Endothelial cell of umbilical vein (primary cell): ENCODE results near the gene LMNA. TPM values are rescaled to one million over a fixed set of nuclear protein-coding genes. Genes with fewer than 3 reads are reported as not detected.

Source experiments
- BruUV-seq: library from RNA; stranded (reverse); fragments of 400-500 nt; replicated peaks from 2 replicates; lab custom pipeline; 2021; lab: Mats Ljungman, UMichigan
- CTCF ChIA-PET: fragments of 300-600, 350-600 bp; sonication (Branson Sonifier 250); formaldehyde crosslinking; loops from one replicate; lab custom pipeline; 2021; ENCODE audit warnings: antibody characterized with exemption, inconsistent platforms; lab: Charles Lee
- POLR2A ChIA-PET: fragments of 300-600, 350-600 bp; sonication (Branson Sonifier 250); formaldehyde crosslinking; loops from one replicate; lab custom pipeline; 2021; ENCODE audit warnings: antibody characterized with exemption, inconsistent platforms; lab: Charles Lee
- DNase-seq: peaks from one replicate; pipeline ENCODE4 v3.0.0-alpha.2; 2011; ENCODE audit warnings: low read depth, low spot score
- FAIRE-seq: peaks from 2 replicates; lab custom pipeline; 2011; peaks lifted over from hg19 to GRCh38; lab: Jason Lieb, UNC
- H2AFZ ChIP-seq: 2 replicates; pipeline ENCODE4 v1.6.0; 2012; ENCODE audit warnings: low read depth, low read length, control low read depth, inconsistent platforms
- H3K27ac ChIP-seq: 2 replicates; pipeline ENCODE4 v1.5.1; 2011; ENCODE audit warnings: low read depth, mild to moderate bottlenecking, control low read depth, low read length, moderate library complexity; ENCODE audit not compliant: insufficient read depth
- H3K27me3 ChIP-seq, 2 experiments: 2 replicates each; pipeline versions ENCODE4 v1.6.0 to v1.6.1; 2011; ENCODE audit warnings: low read length in 2 of 2, mixed read lengths in 1 of 2; ENCODE audit not compliant: control insufficient read depth in 2 of 2, insufficient read depth in 2 of 2
- H3K36me3 ChIP-seq, 2 experiments: 2 replicates in 1 of 2; 3 replicates in 1 of 2; pipeline ENCODE4 v1.5.1; 2011; ENCODE audit warnings: low read length in 2 of 2, mild to moderate bottlenecking in 1 of 2, moderate library complexity in 1 of 2; ENCODE audit not compliant: control insufficient read depth in 2 of 2, insufficient read depth in 2 of 2; ENCODE audit errors: extremely low read depth in 1 of 2
- H3K4me1 ChIP-seq: 3 replicates; pipeline ENCODE4 v1.5.1; 2011; ENCODE audit warnings: mild to moderate bottlenecking, low read length; ENCODE audit not compliant: control insufficient read depth, insufficient read depth; ENCODE audit errors: extremely low read depth
- H3K4me2 ChIP-seq: 2 replicates; pipeline ENCODE4 v1.6.1; 2011; ENCODE audit warnings: low read length, control low read depth, mixed read lengths; ENCODE audit not compliant: insufficient read depth
- H3K4me3 ChIP-seq, 3 experiments: fragments of 200-600 bp in 1 of 3; sonication (generic), shearing (Covaris generic) in 1 of 3; replicated peaks in 1 of 3; 2 replicates each; pipeline ENCODE4 v1.5.1; 2011 to 2016; ENCODE audit warnings: control low read depth in 3 of 3, low read length in 3 of 3, mild to moderate bottlenecking in 2 of 3, inconsistent platforms in 1 of 3, low read depth in 1 of 3, moderate library complexity in 1 of 3; ENCODE audit not compliant: insufficient read depth in 1 of 3
- H3K79me2 ChIP-seq: 2 replicates; pipeline ENCODE4 v1.6.0; 2012; ENCODE audit warnings: low read length, inconsistent platforms; ENCODE audit not compliant: control insufficient read depth, insufficient read depth
- H3K9ac ChIP-seq: replicated peaks from 2 replicates; pipeline ENCODE3; 2011; ENCODE audit warnings: low read length, control low read depth; ENCODE audit not compliant: insufficient read depth; ENCODE audit errors: extremely low read depth
- H3K9me1 ChIP-seq: replicated peaks from 3 replicates; pipeline ENCODE4 v1.6.0; 2011; ENCODE audit warnings: mild to moderate bottlenecking, low read length; ENCODE audit not compliant: control insufficient read depth, insufficient read depth; ENCODE audit errors: extremely low read depth
- H3K9me3 ChIP-seq: replicated peaks from 2 replicates; pipeline ENCODE4 v1.5.1; 2012; ENCODE audit warnings: low read length, inconsistent platforms; ENCODE audit not compliant: control insufficient read depth, insufficient read depth
- H4K20me1 ChIP-seq: replicated peaks from 2 replicates; pipeline ENCODE3; 2011; ENCODE audit warnings: mild to moderate bottlenecking, low read length; ENCODE audit not compliant: control insufficient read depth, insufficient read depth; ENCODE audit errors: extremely low read depth
- EZH2 ChIP-seq: IDR thresholded peaks from 2 replicates; pipeline ENCODE4 v1.6.1; 2012; ENCODE audit warnings: borderline replicate concordance, low read depth, mild to moderate bottlenecking, moderate library complexity, low read length, inconsistent platforms; ENCODE audit not compliant: severe bottlenecking
- FOS ChIP-seq: IDR thresholded peaks from 2 replicates; pipeline ENCODE4 v1.6.1; 2011; ENCODE audit warnings: mild to moderate bottlenecking, low read length, moderate library complexity, borderline replicate concordance; ENCODE audit not compliant: insufficient read depth
- GATA2 ChIP-seq: IDR thresholded peaks from 2 replicates; pipeline ENCODE4 v1.7.0; 2011; ENCODE audit warnings: low read depth, mild to moderate bottlenecking, moderate library complexity, mixed read lengths, low read length; ENCODE audit not compliant: insufficient read length, insufficient read depth
- dilution Hi-C: fragments of 300-500 bp; cut with MboI; formaldehyde crosslinking; loops from one replicate; pipeline ENCODE4 v1.15.0; 2019; ENCODE audit warnings: low sequenced_read_pairs; ENCODE audit not compliant: extremely low pct_ligation_motif_present
- intact Hi-C: fragments of 100-400 bp; cut with micrococcal nuclease; formaldehyde crosslinking; loops from one replicate; pipeline ENCODE4 v1.10.0; 2022
- polyA plus RNA-seq, 4 experiments: library from polyadenylated mRNA; depleted of rRNA in 3 of 4; stranded (reverse) in 3 of 4; unstranded in 1 of 4; fragments of >200 nt; gene quantifications; 2 replicates each; pipeline versions ENCODE4 v1.2.1 to v1.2.3, GENCODE V29; 2011 to 2012; ENCODE audit warnings: missing spikeins in 1 of 4
- total RNA-seq: library from RNA; stranded (reverse); gene quantifications from 2 replicates; pipeline ENCODE4 v1.2.3, GENCODE V29; 2021
- TF ChIP-seq, protein P1 (sequence below), 2 donors: IDR thresholded peaks; 1 replicate in 1 of 2; 2 replicates in 1 of 2; pipeline ENCODE4 v1.5.1; 2011; ENCODE audit warnings: low read length in 2 of 2, mild to moderate bottlenecking in 2 of 2, moderate library complexity in 2 of 2, control low read depth in 1 of 2, inconsistent platforms in 1 of 2, low read depth in 1 of 2; ENCODE audit not compliant: insufficient read depth in 1 of 2; ENCODE audit errors: extremely low read depth in 1 of 2
- TF ChIP-seq, protein P2 (sequence below): IDR thresholded peaks from 2 replicates; pipeline ENCODE4 v1.6.1; 2011; ENCODE audit not compliant: insufficient read depth, insufficient read length

The LMNA gene
- total and polyA plus RNA-seq, 2 donors (not counting 3 experiments of a cell fraction or from before 2014, with no cell fraction given), result 371 to 742 TPM

DNA sequence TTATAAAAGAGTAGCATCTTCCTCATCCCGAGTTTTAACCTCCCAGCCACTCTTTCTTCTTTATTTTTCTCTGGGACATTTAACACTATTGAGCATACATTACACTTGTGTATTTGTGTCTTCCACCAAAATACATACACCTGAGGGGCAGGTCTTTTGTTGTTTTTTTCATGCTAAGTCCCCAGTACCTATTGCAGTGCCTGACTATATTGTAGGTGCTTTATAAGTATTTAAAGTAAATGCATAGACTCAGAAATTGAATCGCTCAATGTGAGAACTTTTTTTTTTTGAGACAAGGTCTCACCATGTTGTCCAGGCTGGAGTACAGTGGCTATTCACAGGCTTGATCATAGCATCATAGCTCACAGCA, 31.1 kb downstream of the LMNA start:
- DNase-seq (no peak), FAIRE-seq (no peak)
- H3K9me1 ChIP-seq, result no peaks in the 10 kb centered on the region
- no peaks in the 10 kb centered on the region for H3K9me3 ChIP-seq
- no peaks in the 10 kb centered on the region for H4K20me1 ChIP-seq
- no peak overlapping the region for H3K9ac ChIP-seq
- TF ChIP-seq FOS (no peak), EZH2 (no peak), GATA2 (no peak)
- no peak overlapping the region for H3K4me3 ChIP-seq
- ChIA-PET CTCF (interaction anchor here (0.6 to 14.2 kb wide), 35 partner anchors 8 to 174 kb away, joined by 3 to 489 read pairs (median 5); partner anchors contain the start of genes PAQR6, PMF1 and SLC25A44), POLR2A (interaction anchor here (0.5 to 1.2 kb wide), 2 partner anchors 16 to 79 kb away, joined by 3 to 8 read pairs; no protein-coding TSS in a partner anchor)
- no peaks in the 10 kb centered on the region for H3K36me3 ChIP-seq
- no peak overlapping the region for H3K27ac ChIP-seq
- H3K4me1 ChIP-seq, result peaks cover 24% of the 10 kb centered on the region
- no peaks in the 10 kb centered on the region for H3K79me2 ChIP-seq
- no peak overlapping the region for H3K4me2 ChIP-seq
- intact Hi-C loops, result loop anchor here (1.0 kb wide), 5 partner anchors 48 to 174 kb away; partner anchors contain the start of gene PMF1
- H3K27me3 ChIP-seq, result no peaks in the 10 kb centered on the region
- dilution Hi-C loops, result no loop called here
- BruUV-seq, result no TSS peak
- H2AFZ ChIP-seq, result no peak overlapping the region

DNA sequence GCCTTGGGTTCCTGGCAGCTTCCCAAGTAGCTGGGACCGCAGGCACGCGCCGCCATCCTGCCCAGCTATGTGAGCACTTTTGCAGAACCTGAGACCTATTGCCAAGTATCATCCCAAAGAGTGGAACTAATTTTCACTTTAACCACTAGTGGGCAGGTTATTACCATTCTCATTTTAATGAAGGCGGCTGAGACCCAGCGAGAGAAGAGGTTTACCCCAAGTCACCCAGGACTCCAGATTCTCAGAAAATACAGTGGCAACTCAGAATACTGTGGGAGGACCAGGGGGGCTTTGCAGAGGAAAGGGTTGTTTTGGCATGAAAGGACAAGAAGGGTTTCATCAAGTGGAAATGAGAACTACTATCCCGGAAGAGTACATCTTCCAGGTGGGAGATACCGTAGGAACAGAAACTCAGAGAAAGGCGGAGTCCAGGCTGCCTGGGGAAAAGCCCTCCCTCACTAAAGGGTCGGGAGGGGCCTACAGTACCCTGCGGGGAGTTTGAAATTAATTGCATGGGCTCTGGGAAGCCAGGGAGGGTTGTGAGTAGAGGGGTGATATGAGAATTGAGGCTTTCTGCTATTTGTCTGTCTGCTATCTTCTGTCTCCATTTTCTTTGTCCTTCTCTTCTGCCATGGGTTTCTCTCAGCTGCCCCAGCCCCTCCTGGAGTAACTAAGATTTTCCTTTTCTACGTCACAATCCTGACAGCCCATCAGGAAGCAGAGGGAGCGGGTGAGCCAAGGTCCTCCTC, 31.7 kb downstream of the LMNA start:
- H3K4me1 ChIP-seq, result peaks cover 24% of the 10 kb centered on the region
- intact Hi-C loops (loop anchor here (1.0 kb wide), 5 partner anchors 47 to 173 kb away; partner anchors contain the start of gene PMF1), dilution Hi-C loops (no loop called here)
- H3K27me3 ChIP-seq, result no peaks in the 10 kb centered on the region
- DNase-seq (peak; percentile 92), FAIRE-seq (peak; percentile 99)
- no TSS peak for BruUV-seq
- CTCF ChIA-PET, result interaction anchor here (0.6 to 14.2 kb wide), 36 partner anchors 9 to 173 kb away, joined by 3 to 489 read pairs (median 5); partner anchors contain the start of genes PAQR6, PMF1 and SLC25A44
- no peaks in the 10 kb centered on the region for H3K9me1 ChIP-seq
- H3K4me2 ChIP-seq, result peak overlapping the region; percentile 18
- TF ChIP-seq, protein P1, sequence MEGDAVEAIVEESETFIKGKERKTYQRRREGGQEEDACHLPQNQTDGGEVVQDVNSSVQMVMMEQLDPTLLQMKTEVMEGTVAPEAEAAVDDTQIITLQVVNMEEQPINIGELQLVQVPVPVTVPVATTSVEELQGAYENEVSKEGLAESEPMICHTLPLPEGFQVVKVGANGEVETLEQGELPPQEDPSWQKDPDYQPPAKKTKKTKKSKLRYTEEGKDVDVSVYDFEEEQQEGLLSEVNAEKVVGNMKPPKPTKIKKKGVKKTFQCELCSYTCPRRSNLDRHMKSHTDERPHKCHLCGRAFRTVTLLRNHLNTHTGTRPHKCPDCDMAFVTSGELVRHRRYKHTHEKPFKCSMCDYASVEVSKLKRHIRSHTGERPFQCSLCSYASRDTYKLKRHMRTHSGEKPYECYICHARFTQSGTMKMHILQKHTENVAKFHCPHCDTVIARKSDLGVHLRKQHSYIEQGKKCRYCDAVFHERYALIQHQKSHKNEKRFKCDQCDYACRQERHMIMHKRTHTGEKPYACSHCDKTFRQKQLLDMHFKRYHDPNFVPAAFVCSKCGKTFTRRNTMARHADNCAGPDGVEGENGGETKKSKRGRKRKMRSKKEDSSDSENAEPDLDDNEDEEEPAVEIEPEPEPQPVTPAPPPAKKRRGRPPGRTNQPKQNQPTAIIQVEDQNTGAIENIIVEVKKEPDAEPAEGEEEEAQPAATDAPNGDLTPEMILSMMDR (IDR thresholded peaks at IDR 0.05; ENCODE audit: extremely low read depth in 1 of 2, insufficient read depth in 1 of 2, low read depth in 1 of 2, low read length in 2 of 2), result peak; percentile 63 to 67
- TF ChIP-seq, protein P2, sequence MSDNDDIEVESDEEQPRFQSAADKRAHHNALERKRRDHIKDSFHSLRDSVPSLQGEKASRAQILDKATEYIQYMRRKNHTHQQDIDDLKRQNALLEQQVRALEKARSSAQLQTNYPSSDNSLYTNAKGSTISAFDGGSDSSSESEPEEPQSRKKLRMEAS, result no peak
- no peaks in the 10 kb centered on the region for H3K9me3 ChIP-seq
- H2AFZ ChIP-seq, result peak overlapping the region; percentile 54
- peak overlapping the region; percentile 18 for H3K27ac ChIP-seq
- no peaks in the 10 kb centered on the region for H4K20me1 ChIP-seq
- no peaks in the 10 kb centered on the region for H3K79me2 ChIP-seq
- POLR2A ChIA-PET, result interaction anchor here (0.5 to 2.4 kb wide), 4 partner anchors 15 to 79 kb away, joined by 3 to 8 read pairs (median 4); partner anchors contain the start of gene PMF1
- H3K36me3 ChIP-seq, result no peaks in the 10 kb centered on the region
- peak overlapping the region; percentile 17 for H3K9ac ChIP-seq
- peak overlapping the region in 1 of 3 experiments; percentile 5 for H3K4me3 ChIP-seq
